GM19328 (cell line): ENCODE data around the gene KRT5.
"Not testable (repeated sequence)": the region's sequence is repeated elsewhere in the genome, so short reads cannot be mapped to it uniquely, and the experiment has no call there.

Experiments used
- ATAC-seq: cut with Tn5 transposase; IDR thresholded peaks from one replicate; pipeline ENCODE4 v1.9.1; 2021; ENCODE audit warnings: mild to moderate bottlenecking, moderate library complexity; ENCODE audit not compliant: unreplicated experiment

KRT5 gene

GRCh38 chr12:52522346-52523011 is 2.3 kb upstream of the KRT5 start:
- no peak for ATAC-seq

DNA sequence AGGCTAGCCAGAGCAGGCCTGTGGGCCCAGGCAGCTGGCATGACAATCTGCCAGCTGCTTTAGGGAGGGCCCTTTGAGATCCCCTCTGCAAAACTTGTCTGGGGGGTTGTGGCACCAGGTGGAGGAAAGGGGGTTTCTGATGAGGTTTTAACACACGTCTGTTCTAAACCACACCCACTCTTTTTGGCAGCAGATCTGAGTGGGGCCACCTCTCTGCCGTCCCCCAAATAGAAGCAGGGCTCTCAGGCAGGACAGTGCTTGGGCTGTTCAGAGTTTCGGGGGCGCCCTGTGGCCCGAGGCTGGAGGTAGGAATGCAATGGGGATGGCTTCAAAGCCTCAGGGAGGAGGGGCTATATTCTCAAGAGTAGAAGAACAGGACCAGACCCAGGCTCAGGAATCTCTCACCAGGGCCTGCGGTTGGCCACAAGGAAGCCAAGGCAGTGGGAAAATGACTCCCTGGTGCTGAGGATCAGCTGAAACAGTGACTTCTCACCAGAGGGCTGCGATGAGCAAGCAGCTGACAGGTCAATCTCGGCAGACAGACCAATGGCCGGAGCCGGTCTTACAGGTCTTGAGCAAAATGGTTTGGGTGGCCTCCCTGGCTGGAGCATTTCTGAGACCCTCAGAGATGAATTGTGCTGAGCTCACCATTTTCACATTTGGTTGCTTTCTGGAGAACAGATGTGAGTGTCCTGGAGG is 1.5 kb upstream of the KRT5 start:
- ATAC-seq, result no peak

DNA sequence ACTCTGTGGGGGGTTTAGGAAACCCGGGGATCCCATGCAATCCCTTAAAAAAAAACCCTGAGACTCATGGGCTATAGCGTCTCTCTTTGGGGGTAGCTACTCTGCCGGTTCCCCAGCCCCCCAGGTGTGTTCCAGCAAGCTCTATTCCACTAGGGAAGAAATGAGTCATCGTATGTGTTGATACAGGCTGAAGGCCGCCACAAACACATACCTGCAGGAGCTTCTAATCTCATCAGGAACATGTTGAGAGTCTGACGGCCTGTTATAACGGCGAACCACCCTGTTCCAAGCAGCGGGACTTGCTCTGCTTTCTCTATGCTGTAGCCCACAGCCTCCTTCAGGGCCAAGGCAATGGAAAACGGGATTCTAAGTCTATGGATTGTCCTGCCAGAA is 977 bp upstream of the KRT5 start:
- no peak for ATAC-seq

GRCh38 chr12:52519387-52519703 is 849 bp downstream of the KRT5 start:
- no peak for ATAC-seq

DNA sequence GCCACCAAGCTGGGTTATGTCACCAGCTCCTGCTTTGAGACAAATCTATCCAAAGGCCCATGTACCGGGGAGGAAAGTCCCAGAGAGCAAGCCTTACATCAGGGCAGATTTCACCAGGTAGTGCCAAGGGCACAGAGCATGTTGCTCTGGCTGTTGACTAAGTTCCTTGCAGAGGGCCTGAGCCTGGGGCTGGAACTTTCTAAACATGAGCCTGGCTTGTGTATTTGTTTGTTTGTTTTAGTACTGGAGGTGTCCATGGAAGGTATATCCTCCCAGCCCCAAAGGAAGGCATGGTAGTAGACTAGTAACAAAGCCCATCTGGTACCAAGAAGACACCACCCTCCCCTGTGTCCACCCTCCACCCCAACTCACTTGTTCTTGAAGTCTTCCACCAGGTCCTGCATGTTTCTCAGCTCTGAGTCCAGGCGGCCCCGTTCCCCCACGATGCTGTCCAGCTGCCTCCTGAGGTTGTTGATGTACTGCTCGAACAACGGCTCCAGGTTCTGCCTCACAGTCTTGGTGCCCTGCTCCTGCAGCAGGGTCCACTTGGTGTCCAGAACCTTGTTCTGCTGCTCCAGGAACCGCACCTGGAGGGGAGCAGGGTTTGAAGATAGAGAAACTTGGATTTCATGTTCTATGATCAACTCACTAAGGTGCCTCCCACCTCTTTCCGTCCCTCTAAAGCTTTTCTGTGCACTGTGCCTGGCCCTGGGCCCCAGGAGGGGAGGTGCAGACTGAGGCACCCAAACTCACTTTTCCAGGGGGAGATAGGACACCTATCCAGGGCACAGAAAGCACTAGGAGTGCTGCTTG is 1.4 kb downstream of the KRT5 start:
- ATAC-seq, result no peak

- no peak for ATAC-seq
Observed at GRCh38 chr12:52517888-52518287, 2.3 kb downstream of the KRT5 start.

DNA sequence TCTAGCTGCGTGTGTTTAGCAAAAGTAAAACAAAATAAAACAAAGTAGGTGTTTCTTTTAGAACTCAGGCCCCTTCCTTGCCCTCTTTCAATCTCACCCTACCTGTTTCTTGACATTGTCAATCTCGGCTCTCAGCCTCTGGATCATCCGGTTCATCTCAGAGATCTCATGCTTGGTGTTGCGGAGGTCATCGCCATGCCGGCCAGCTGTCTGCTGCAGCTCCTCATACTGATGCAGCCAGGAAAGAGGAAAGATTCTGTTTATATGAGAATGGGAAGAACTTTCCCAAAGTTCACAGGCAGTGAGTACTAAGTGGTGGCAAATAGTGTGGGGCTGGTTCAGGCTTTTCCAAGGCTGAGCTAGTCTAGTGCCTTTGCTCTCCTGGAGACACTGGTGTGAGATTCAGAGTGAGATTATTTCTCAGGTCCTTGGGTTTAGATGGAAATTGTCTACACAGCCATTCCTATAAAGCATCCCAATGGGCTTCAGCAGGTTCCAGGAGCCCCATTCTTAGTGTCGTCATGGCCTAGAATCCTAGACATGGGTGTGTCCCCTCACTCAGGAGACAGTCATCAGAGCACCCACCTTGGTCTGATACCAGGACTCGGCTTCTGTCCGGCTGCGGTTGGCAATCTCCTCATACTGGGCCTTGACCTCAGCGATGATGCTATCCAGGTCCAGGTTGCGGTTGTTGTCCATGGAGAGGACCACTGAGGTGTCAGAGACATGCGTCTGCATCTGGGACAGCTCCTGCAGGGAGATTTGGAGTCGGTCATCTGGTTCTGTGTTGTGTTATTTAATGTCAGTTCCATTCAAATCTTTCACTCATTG is 3.0 kb downstream of the KRT5 start:
- ATAC-seq, result no peak

DNA sequence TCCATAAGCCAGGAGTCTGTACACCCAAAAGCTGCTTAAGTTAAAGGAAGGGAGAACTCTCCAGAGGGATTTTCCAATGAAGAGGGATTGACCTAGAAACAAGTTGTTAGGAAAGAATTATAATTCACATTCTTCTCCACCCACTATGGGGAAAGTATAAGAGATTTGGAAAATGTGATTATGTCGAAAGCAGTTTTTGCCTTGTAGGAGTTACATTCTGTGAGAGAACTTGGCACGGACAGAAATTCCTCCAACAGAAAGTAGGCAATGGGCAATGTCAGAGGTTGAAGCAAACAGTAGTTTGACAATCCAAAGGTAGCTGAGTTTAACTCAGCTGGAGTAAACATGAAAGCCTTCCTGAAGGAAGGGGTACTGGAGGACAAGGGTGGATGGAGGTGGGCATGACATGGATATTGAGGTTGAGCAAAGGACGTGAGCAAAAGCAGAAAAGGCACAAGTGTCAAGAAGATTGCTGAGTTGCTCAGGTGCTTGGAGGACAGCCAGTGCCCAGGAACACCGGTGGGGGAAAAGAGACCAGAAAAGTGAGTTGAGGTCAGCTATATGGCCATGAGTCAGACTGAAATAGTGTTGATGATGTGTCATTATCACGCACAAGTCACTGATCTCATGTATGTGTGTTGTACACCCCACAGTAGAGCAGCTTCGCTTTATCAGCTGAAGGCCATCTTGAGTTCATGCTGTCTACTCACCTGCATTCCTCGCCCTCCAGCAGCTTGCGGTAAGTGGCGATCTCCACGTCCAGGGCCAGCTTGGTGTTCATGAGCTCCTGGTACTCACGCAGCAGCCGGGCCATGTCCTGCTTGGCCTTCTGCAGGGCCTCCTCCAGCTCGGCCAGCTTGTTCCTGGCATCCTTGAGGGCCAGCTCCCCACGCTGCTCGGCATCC is 4.0 kb downstream of the KRT5 start:
- no peak for ATAC-seq

DNA sequence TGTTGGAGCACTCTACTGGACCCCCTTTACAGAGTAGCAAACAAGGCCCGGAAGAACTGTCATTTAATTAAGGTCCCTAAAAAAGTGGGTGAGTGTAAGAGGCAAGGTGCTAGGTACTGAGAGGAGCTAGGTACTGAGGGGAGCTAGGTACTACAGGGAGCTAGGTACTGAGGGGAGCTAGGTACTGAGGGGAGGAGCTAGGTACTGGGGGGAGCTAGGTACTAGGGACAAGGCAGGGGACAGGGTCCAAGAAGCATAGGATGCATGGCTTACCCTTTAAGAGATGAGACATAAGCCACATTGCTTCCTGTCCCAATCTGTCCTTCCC is 4.9 kb downstream of the KRT5 start:
- ATAC-seq, result no peak

DNA sequence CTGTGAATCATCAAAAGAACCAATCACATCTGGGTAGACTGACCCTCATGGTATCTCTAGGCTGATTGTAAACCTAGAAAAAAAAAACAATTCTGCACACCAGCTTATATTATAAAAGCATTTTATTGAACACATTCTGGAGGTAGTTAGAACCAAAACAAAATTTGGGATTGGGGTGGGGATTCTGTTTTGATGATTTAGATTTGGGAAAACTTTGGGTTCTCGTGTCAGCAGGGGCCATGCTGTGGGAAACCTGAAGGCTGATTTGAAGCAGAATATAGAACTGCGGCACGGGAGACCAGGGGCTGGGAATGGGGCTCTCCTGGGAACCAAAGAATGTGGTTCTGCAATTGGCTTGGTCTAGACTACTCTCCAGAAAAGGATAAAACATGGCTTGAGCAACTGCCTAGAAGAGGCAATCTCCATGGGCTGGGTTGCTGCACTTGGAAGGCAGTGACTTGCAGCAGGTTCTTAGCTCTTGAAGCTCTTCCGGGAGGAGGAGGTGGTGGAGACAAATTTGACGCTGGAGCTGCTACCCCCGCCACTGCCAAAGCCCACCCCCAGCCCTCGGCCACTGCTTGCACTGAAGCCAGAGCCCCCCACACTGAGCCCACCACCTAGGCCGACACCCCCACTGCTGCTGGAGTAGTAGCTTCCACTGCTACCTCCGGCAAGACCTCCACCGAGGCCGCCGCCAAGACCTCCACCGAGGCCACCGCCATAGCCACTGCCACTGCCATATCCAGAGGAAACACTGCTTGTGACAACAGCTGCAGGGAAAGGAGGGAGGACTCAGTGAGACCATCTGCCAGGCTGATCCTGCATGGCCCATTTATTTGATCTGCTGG is 5.5 kb downstream of the KRT5 start:
- no peak for ATAC-seq

DNA sequence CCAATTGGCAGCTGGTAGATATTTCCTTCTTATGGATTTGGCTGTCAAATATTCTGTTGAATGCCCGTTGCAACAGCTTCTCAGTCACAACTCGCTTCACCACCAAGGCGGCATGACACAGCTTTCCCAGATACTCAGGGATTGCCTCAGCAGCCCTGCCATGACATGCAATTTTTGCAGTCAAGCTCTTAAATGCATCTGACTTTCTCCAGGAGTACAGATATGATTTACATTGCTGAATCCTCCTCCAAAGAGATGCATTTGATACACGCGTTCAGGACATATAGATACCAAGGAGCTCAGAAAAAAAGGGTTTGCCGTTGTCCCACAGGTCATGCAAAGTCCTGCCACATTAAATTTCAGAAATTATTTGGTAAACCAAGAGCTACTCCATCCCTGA is 6.5 kb downstream of the KRT5 start:
- no peak for ATAC-seq

GRCh38 chr12:52508211-52508610 is 12.0 kb downstream of the KRT5 start:
- ATAC-seq, result no peak

- ATAC-seq, result no peak
Observed at GRCh38 chr12:52506858-52507715, 13.1 kb downstream of the KRT5 start.

DNA sequence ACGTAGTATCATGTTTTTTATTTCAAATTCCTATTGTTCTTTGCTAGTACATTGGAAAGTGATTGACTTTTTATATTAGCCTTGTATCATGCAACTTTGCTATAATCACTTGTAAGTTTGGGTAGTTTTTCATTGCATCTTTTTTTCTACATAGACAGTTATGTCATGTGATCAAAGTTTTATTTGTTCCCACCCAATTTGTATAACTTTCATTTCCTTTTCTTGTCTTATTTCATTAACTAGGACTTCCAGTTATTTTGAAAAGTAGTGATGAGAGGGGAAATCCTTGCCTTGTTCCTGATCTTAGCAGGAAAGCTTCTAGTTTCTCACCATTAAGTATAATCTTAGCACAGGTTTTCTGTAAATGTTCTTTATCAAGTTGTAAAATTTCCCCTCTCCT is 17.3 kb downstream of the KRT5 start:
- ATAC-seq, result no peak

DNA sequence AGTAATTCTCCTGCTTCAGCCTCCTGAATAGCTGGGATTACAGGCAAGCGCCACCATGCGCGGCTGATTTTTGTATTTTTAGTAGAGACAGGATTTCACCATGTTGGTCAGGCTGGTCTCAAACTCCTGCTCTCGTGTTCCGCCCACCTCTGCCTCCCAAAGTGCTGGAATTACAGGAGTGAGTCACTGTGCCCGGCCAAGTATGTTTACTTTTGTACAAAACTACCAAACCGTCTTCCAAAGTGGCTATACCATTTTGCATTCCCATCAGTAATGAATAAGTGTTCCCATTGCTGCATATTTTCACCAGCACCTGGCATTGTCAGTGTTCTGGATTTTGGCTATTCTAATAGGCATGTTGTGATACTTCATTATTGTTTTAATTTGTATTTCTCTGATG is 18.7 kb downstream of the KRT5 start:
- ATAC-seq, result no peak

GRCh38 chr12:52500574-52500973 is 19.6 kb downstream of the KRT5 start:
- ATAC-seq, result not testable (repeated sequence)

DNA sequence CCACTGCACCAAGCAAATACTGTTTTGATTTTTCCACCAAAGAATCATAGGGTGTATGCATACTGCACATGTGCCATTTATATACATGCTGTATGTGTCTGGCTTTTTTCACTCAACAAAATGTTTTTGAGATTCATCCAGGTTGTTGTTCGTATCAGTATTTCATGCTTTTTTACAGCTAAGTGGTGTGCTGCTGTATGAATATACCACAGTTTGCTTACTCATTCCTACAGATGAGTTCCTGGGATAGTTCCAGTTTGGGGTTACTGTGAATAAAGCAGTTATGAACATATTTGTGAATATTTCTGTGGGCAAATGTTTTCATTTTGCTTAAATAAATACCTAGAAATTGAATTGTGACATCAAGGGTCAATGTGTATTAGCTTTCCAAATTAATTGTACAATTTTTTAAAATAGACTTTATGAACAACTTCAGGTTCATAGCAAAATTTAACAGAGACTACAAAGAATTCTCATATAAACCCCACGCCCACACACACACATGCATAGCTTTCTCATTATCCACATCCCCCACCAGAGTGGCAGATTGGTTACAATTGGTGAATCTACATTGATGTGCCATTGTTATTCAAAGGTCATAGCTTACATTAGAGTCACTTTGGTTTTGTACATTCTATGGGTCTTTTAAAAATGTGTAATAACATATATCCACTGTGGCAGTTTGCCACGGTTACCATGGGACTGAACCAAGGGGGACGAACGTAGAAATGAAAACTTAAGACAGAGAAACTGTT is 20.2 kb downstream of the KRT5 start:
- no peak for ATAC-seq

DNA sequence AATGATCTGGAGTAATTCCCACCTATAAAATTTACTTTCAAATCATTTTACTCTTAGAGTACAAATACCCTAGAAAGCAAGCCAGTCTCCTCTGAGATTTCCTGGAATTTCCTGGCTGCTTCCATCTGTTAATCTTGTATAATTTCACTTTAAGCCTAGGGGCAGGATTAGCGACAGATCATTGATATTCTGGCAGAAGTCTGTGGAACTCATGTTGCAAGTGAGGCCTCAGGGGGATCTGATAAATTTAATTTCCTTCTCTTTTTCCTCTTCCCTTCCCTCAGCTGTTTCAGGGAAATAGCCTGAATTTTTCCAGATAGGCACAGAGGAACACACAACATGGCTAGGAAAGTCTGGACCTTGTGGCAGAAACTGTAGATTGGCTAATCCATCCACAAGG is 21.2 kb downstream of the KRT5 start:
- no peak for ATAC-seq
